ENCODE results near the gene ADISSP. TPM values are rescaled to one million over a fixed set of nuclear protein-coding genes. Genes with fewer than 3 reads are reported as not detected.

ADISSP gene
- polyA plus RNA-seq, 6 donors from 2014 or later, result 17.3 to 24.9 (median 20.8) TPM

GRCh38 chr20:3744037-3744436, 23.5 kb downstream of the ADISSP start:
- DNase-seq (no peak), ATAC-seq (ENCODE audit: low read depth in 2 of 2) (no peak)
- peaks cover 12 to 14% (median 13%) of the 10 kb centered on the region in 3 donors for H3K4me1 Mint-ChIP-seq
- H3K4me3 Mint-ChIP-seq, result peak overlapping the region in 2 of 8 donors; percentile 56 to 68
- no peaks in the 10 kb centered on the region for H3K36me3 Mint-ChIP-seq
- peaks cover 4 to 52% (median 36%) of the 10 kb centered on the region in 3 donors for H3K27me3 Mint-ChIP-seq
- peaks cover 0 to 2% (median 0%) of the 10 kb centered on the region in 7 donors for H3K9me3 Mint-ChIP-seq
- H3K27ac Mint-ChIP-seq, result no peak overlapping the region

DNA sequence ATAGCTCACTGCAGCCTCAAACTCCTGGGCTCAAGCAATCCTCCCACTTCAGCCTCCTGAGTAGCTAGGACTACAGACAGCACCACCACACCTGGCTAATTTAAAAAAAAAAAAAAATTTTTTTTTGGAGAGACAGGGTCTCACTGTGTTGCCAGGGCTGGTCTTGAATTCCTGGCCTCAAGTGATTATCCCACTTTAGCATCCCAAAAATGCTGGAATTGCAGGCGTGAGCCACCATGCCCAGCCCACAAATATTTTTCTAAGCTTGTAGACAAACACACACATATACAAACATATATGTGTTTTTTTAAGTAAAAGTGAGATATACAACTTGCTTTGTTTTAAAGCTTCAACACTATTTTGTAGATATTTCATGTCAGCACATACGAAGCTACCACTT, 24.3 kb downstream of the ADISSP start:
- Mint-ChIP-seq H3K27me3 (peaks cover 4 to 50% (median 36%) of the 10 kb centered on the region in 3 donors), H3K36me3 (no peaks in the 10 kb centered on the region), H3K27ac (no peak overlapping the region), H3K4me1 (peaks cover 12 to 14% (median 13%) of the 10 kb centered on the region in 3 donors), H3K9me3 (peaks cover 0 to 2% (median 0%) of the 10 kb centered on the region in 7 donors), H3K4me3 (no peak overlapping the region)
- ATAC-seq (ENCODE audit: low read depth in 2 of 2) (no peak), DNase-seq (no peak)

DNA sequence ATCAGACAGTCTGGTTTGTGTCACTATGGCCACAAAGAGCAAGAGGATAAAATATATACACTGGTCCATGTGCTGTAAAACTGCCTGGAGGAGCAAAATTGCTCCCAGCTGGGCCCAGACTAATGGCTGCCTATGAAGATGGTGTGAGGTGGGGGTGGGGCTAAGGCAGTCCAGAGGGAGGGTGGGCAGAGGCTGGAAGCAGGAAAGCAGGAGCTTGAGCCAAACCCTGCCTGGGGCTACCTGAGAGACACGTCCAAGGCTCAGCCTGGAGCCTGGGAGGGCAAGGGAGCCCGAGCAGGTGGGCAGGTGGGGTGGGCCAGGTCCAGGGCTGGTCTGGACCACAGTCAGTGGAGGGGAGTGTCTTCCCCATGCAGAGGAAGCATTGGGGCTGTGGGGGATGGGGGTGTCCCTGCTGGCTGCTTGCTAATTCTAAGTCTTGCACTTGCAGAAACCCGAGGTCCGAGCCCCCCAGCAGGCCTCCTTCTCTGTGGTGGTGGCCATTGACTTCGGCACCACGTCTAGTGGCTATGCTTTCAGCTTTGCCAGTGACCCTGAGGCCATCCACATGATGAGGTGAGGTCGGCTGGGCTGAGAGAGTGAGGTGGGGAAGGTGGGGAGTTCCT, 25.6 kb downstream of the ADISSP start:
- peaks cover 12 to 14% (median 13%) of the 10 kb centered on the region in 3 donors for H3K4me1 Mint-ChIP-seq
- H3K27me3 Mint-ChIP-seq, result peaks cover 9 to 43% (median 29%) of the 10 kb centered on the region in 3 donors
- H3K4me3 Mint-ChIP-seq, result no peak overlapping the region
- no peak overlapping the region for H3K27ac Mint-ChIP-seq
- DNase-seq, result no peak
- no peaks in the 10 kb centered on the region for H3K36me3 Mint-ChIP-seq
- no peak for ATAC-seq (ENCODE audit: low read depth in 2 of 2)
- peaks cover 0 to 2% (median 0%) of the 10 kb centered on the region in 7 donors for H3K9me3 Mint-ChIP-seq

- peak overlapping the region in 1 of 6 donors; percentile 70 for H3K27ac Mint-ChIP-seq
- H3K36me3 Mint-ChIP-seq, result no peaks in the 10 kb centered on the region
- no peak for ATAC-seq (ENCODE audit: low read depth in 2 of 2)
- peaks cover 0 to 2% (median 0%) of the 10 kb centered on the region in 7 donors for H3K9me3 Mint-ChIP-seq
- no peak for DNase-seq
- H3K27me3 Mint-ChIP-seq, result peaks cover 6 to 32% (median 31%) of the 10 kb centered on the region in 3 donors
- peaks cover 12 to 14% (median 12%) of the 10 kb centered on the region in 3 donors for H3K4me1 Mint-ChIP-seq
- no peak overlapping the region for H3K4me3 Mint-ChIP-seq
Measured at GRCh38 chr20:3740615-3741301, 26.8 kb downstream of the ADISSP start.

DNA sequence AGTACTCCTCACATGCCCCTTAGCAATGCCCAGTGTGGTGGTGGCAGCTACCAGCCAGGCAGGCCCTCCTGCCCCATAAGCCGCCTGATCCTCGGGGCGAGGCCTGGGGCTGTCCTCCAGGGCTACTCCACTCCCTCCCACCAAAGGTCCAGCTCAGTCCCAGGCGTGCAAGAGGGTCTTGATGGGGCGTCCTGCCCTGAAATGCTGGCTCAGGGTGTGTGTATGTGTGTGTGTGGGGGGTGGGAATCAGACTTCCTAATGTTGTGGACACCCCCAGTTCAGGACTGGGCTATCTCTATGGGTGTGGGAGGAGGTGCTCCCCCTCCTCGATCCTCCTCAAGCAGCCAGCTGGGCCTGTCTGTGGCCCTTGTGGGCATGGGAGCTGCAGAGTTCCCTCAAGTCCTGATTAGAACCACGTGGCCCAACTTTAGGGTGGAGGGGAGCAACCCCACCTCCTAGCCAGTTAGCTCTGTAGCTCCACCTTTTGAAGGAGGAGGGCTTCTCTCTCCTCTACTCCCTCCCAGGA, 27.6 kb downstream of the ADISSP start:
- Mint-ChIP-seq H3K27me3 (peaks cover 10 to 32% (median 25%) of the 10 kb centered on the region in 3 donors), H3K27ac (no peak overlapping the region), H3K4me3 (no peak overlapping the region), H3K36me3 (no peaks in the 10 kb centered on the region), H3K9me3 (peaks cover 0 to 2% (median 0%) of the 10 kb centered on the region in 7 donors), H3K4me1 (peaks cover 4 to 9% (median 8%) of the 10 kb centered on the region in 3 donors)
- ATAC-seq (ENCODE audit: low read depth in 2 of 2) (no peak), DNase-seq (no peak)

DNA sequence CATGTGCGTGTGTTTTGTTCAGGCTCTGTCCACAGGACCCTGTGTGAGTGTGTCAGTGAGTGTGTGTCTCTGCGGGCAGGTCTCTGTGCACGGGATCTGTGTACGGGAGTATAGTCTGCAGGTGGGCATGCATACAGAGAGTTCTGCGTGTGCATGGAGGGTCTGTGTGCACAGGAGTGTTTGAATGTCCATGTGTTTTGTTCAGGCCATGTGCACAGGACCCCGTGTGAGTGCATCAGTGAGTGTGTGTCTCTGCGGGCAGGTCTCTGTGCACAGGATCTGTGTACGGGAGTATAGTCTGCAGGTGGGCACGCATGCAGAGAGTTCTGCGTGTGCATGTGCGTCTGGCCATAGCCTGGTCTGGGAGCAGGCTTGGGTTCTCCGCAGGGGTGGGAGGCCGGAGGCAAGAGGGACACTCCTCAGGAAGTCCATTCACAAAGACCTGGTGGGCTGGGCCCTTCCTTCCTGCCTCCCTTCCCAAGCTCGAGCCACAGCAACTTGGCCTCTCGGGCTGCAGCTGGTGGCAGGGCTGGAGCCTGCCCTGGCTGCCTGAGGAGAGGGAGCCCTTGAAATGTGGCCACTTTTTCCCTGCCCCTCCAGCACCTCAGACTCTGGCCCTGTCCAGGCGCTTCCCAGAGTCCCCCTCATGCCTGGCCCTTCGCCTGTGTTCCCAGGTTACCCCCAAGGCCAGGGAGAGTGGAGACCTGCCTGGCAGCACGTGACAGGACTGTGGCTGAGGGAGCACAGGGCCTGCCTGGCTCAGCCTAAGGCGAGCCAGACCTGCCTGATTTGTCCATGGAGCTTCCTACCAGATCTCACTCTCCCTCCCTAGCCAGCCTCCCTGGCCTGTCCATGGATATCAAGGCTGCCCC, 28.3 kb downstream of the ADISSP start:
- Mint-ChIP-seq H3K36me3 (no peaks in the 10 kb centered on the region), H3K27ac (no peak overlapping the region), H3K4me1 (peaks cover 0 to 2% (median under 1%) of the 10 kb centered on the region in 3 donors), H3K9me3 (peaks cover 0 to 2% (median 0%) of the 10 kb centered on the region in 7 donors), H3K4me3 (no peak overlapping the region), H3K27me3 (peaks cover 13 to 29% (median 18%) of the 10 kb centered on the region in 3 donors)
- ATAC-seq (ENCODE audit: low read depth in 2 of 2) (no peak), DNase-seq (no peak)

DNA sequence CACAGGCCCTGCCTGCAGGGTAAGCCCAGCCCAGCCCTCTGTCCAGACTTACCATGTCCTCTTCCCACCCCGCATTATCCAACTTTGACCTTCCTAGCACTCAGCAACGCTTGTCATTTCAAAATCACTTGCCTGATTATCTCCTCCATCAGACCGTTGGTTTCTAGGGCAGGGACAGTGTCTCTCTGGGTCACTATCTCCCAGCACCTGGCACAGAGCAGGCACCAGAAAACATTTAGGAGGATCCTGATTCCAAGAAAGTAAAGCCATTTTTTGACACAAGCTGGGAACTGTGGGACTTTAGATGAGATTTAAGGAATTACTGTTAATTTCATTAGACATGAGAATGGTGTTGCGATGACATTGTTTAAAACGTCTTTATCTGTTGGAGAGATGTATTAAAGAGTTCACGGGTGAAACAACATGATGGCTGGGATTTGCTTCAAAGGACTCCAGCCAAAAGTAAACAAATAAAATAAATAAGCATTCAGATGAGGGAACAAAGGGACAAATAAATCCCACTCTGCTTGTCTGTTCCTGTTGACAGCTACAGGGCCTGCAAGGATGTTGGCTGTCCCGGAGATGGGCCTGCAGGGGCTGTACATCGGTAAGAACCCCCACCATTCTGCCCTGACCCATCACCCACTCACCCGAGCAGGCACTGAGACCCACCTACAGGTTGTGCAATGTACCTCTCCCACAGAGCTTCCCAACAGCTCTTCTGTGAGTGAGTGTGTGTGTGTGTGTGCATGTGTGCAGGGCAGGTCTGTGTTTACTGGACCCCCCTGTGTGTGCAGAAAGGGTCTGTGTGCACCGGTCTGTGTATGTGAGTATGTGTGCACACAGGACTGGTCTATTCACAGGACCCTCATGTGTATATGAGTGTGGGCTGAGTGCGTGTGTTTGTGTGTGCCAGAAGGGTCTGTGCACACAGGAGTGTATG, 29.2 kb downstream of the ADISSP start:
- H3K9me3 Mint-ChIP-seq, result no peaks in the 10 kb centered on the region

GRCh38 chr20:3735768-3736167, 31.8 kb downstream of the ADISSP start:
- Mint-ChIP-seq H3K27ac (no peak overlapping the region), H3K36me3 (no peaks in the 10 kb centered on the region), H3K4me1 (no peaks in the 10 kb centered on the region), H3K9me3 (peaks cover 0 to 2% (median 0%) of the 10 kb centered on the region in 7 donors), H3K27me3 (peaks cover 25 to 49% (median 43%) of the 10 kb centered on the region in 3 donors), H3K4me3 (peak overlapping the region in 2 of 8 donors; percentile 21 to 52)
- DNase-seq (no peak), ATAC-seq (ENCODE audit: low read depth in 2 of 2) (no peak)

More for the DNA sequence above, 29.2 kb downstream of the ADISSP start:
- H3K27ac Mint-ChIP-seq, result peak overlapping the region in 1 of 6 donors; percentile 78
- H3K27me3 Mint-ChIP-seq, result peaks cover 16 to 35% (median 23%) of the 10 kb centered on the region in 3 donors
- peak overlapping the region in 1 of 8 donors; percentile 3 for H3K4me3 Mint-ChIP-seq
- DNase-seq, result no peak
- H3K4me1 Mint-ChIP-seq, result no peaks in the 10 kb centered on the region
- ATAC-seq (ENCODE audit: low read depth in 2 of 2), result no peak
- no peaks in the 10 kb centered on the region for H3K36me3 Mint-ChIP-seq

GRCh38 chr20:3734111-3734843, 33.3 kb downstream of the ADISSP start:
- H3K4me1 Mint-ChIP-seq, result no peaks in the 10 kb centered on the region
- H3K36me3 Mint-ChIP-seq, result no peaks in the 10 kb centered on the region
- H3K27ac Mint-ChIP-seq, result no peak overlapping the region
- peaks cover 27 to 53% (median 45%) of the 10 kb centered on the region in 3 donors for H3K27me3 Mint-ChIP-seq
- no peak for DNase-seq
- peaks cover 0 to 2% (median 0%) of the 10 kb centered on the region in 7 donors for H3K9me3 Mint-ChIP-seq
- no peak overlapping the region for H3K4me3 Mint-ChIP-seq
- ATAC-seq (ENCODE audit: low read depth in 2 of 2), result no peak

GRCh38 chr20:3733119-3733995, 34.2 kb downstream of the ADISSP start:
- H3K27ac Mint-ChIP-seq, result no peak overlapping the region
- H3K9me3 Mint-ChIP-seq, result peaks cover 0 to 2% (median 0%) of the 10 kb centered on the region in 7 donors
- H3K4me3 Mint-ChIP-seq, result peak overlapping the region in 3 of 8 donors; percentile 6 to 20 (median 16)
- peaks cover 30 to 58% (median 51%) of the 10 kb centered on the region in 3 donors for H3K27me3 Mint-ChIP-seq
- ATAC-seq (ENCODE audit: low read depth in 2 of 2), result no peak
- H3K4me1 Mint-ChIP-seq, result no peaks in the 10 kb centered on the region
- no peaks in the 10 kb centered on the region for H3K36me3 Mint-ChIP-seq
- no peak for DNase-seq
